Measurements from ENCODE around the gene SFTA2.
"Not testable (repeated sequence)": the region's sequence is repeated elsewhere in the genome, so short reads cannot be mapped to it uniquely, and the experiment has no call there.

SFTA2 gene

GRCh38 chr6:30912746-30913520 lies 19.0 kb downstream of the SFTA2 start:
- DNase-seq (ENCODE audit: low read depth): no peak

GRCh38 chr6:30910473-30910872 lies 21.5 kb downstream of the SFTA2 start:
- not testable (repeated sequence) for DNase-seq (ENCODE audit: low read depth)

- DNase-seq (ENCODE audit: low read depth): no peak
These were observed 23.3 kb downstream of the SFTA2 start for GRCh38 chr6:30908700-30909099.

GRCh38 chr6:30907758-30908591 lies 24.0 kb downstream of the SFTA2 start, which contains the start of gene GTF2H4:
TSS of gene GTF2H4 (plus strand) at chr6:30908207.
- DNase-seq (ENCODE audit: low read depth): peak; percentile 99

GRCh38 chr6:30907290-30907757 lies 24.6 kb downstream of the SFTA2 start:
- not testable (repeated sequence) for DNase-seq (ENCODE audit: low read depth)

- no peak for DNase-seq (ENCODE audit: low read depth)
These were observed 28.7 kb downstream of the SFTA2 start for GRCh38 chr6:30903236-30903635.

- no peak for DNase-seq (ENCODE audit: low read depth)
These were observed 29.3 kb downstream of the SFTA2 start for GRCh38 chr6:30902709-30903108.

- DNase-seq (ENCODE audit: low read depth): not testable (repeated sequence)
These were observed 29.8 kb downstream of the SFTA2 start for GRCh38 chr6:30902196-30902595.

GRCh38 chr6:30901436-30901835 lies 30.5 kb downstream of the SFTA2 start:
- no peak for DNase-seq (ENCODE audit: low read depth)

GRCh38 chr6:30900863-30901417 lies 31.0 kb downstream of the SFTA2 start:
- DNase-seq (ENCODE audit: low read depth): no peak

- no peak for DNase-seq (ENCODE audit: low read depth)
These were observed 33.1 kb downstream of the SFTA2 start for GRCh38 chr6:30898750-30899360.

GRCh38 chr6:30897882-30898281 lies 34.1 kb downstream of the SFTA2 start:
- no peak for DNase-seq (ENCODE audit: low read depth)

GRCh38 chr6:30896541-30896940 lies 35.4 kb downstream of the SFTA2 start:
- DNase-seq (ENCODE audit: low read depth): no peak

- DNase-seq (ENCODE audit: low read depth): no peak
These were observed 36.6 kb downstream of the SFTA2 start for GRCh38 chr6:30895343-30895742.

- DNase-seq (ENCODE audit: low read depth): no peak
These were observed 37.0 kb downstream of the SFTA2 start for GRCh38 chr6:30894935-30895334.

GRCh38 chr6:30894381-30894780 lies 37.6 kb downstream of the SFTA2 start:
- no peak for DNase-seq (ENCODE audit: low read depth)

GRCh38 chr6:30893666-30894065 lies 38.3 kb downstream of the SFTA2 start:
- no peak for DNase-seq (ENCODE audit: low read depth)

- no peak for DNase-seq (ENCODE audit: low read depth)
These were observed 38.9 kb downstream of the SFTA2 start for GRCh38 chr6:30893001-30893591.

- DNase-seq (ENCODE audit: low read depth): no peak
These were observed 40.0 kb downstream of the SFTA2 start for GRCh38 chr6:30891816-30892538.

GRCh38 chr6:30891450-30891723 lies 40.6 kb downstream of the SFTA2 start:
- no peak for DNase-seq (ENCODE audit: low read depth)

GRCh38 chr6:30890646-30891449 lies 41.1 kb downstream of the SFTA2 start:
- no peak for DNase-seq (ENCODE audit: low read depth)

Measured in stromal cell of bone marrow (primary cell).